GM23338 (cell line): ENCODE results near the gene TTC38. TPM values are rescaled to one million over a fixed set of nuclear protein-coding genes. Genes with fewer than 3 reads are reported as not detected.

Experiments
- ATAC-seq: fragments of 200-7000 bp; cut with Tn5 transposase; 3 replicates; pipeline ENCODE4 v1.9.1; 2020
- DNase-seq: peaks from one replicate; pipeline ENCODE4 v3.0.0-alpha.2; 2015; ENCODE audit warnings: low spot score
- H2AFZ ChIP-seq: fragments of 200-600 bp; sonication (generic); 2 replicates; pipeline ENCODE4 v1.8.0; 2016; ENCODE audit warnings: antibody characterized with exemption, mild to moderate bottlenecking, moderate library complexity
- H3F3A ChIP-seq: fragments of 200-600 bp; sonication (generic); replicated peaks from 2 replicates; pipeline ENCODE4 v1.8.0; 2017; ENCODE audit warnings: antibody characterized with exemption, mixed run types, low read depth
- H3K27ac ChIP-seq: fragments of 200-600 bp; sonication (generic); 2 replicates; pipeline ENCODE4 v1.6.1; 2016; ENCODE audit warnings: low read depth
- H3K27me3 ChIP-seq: fragments of 200-600 bp; sonication (generic); 2 replicates; pipeline ENCODE4 v1.8.0; 2016; ENCODE audit warnings: mild to moderate bottlenecking, mixed run types, moderate library complexity; ENCODE audit not compliant: insufficient read depth
- H3K36me3 ChIP-seq: fragments of 200-600 bp; sonication (generic); 2 replicates; pipeline ENCODE4 v1.8.0; 2016; ENCODE audit warnings: mild to moderate bottlenecking; ENCODE audit not compliant: insufficient read depth
- H3K4me1 ChIP-seq: fragments of 200-600 bp; sonication (generic); 2 replicates; pipeline ENCODE4 v1.8.0; 2016; ENCODE audit warnings: mild to moderate bottlenecking, moderate library complexity; ENCODE audit not compliant: insufficient read depth
- H3K4me2 ChIP-seq: fragments of 200-600 bp; sonication (generic); 2 replicates; pipeline ENCODE4 v1.7.1; 2017; ENCODE audit warnings: mixed run types
- H3K4me3 ChIP-seq: fragments of 200-600 bp; sonication (generic); 2 replicates; pipeline ENCODE4 v1.6.1; 2016; ENCODE audit warnings: mixed run types
- H3K79me2 ChIP-seq: fragments of 200-600 bp; sonication (generic); replicated peaks from 2 replicates; pipeline ENCODE4 v1.8.0; 2017; ENCODE audit warnings: mild to moderate bottlenecking; ENCODE audit not compliant: insufficient read depth
- H3K9me2 ChIP-seq: fragments of 200-600 bp; sonication (generic); 2 replicates; pipeline ENCODE4 v1.8.0; 2017; ENCODE audit not compliant: insufficient read depth
- H4K20me1 ChIP-seq: fragments of 200-600 bp; sonication (generic); replicated peaks from 2 replicates; pipeline ENCODE4 v1.8.0; 2017; ENCODE audit warnings: mild to moderate bottlenecking; ENCODE audit not compliant: insufficient read depth
- H3K27ac Mint-ChIP-seq: 2 replicates; pipeline ENCODE4 v1.8.0; 2020; ENCODE audit warnings: inconsistent platforms, mild to moderate bottlenecking, moderate library complexity, mixed read lengths
- H3K27me3 Mint-ChIP-seq: 3 replicates; pipeline ENCODE4 v1.8.0; 2022; ENCODE audit warnings: low read depth, mild to moderate bottlenecking, moderate library complexity, mixed read lengths, inconsistent platforms; ENCODE audit not compliant: insufficient read depth, poor library complexity
- H3K36me3 Mint-ChIP-seq: 3 replicates; pipeline ENCODE4 v1.8.0; 2021; ENCODE audit warnings: low read depth, mild to moderate bottlenecking, inconsistent platforms, moderate library complexity, mixed read lengths
- H3K4me1 Mint-ChIP-seq: 3 replicates; pipeline ENCODE4 v1.8.0; 2020; ENCODE audit warnings: mild to moderate bottlenecking, inconsistent platforms, mixed read lengths
- H3K4me3 Mint-ChIP-seq: 3 replicates; pipeline ENCODE4 v1.8.0; 2021; ENCODE audit warnings: moderate library complexity, mild to moderate bottlenecking, inconsistent platforms, mixed read lengths
- H3K9me3 Mint-ChIP-seq: 3 replicates; pipeline ENCODE4 v1.8.0; 2020; ENCODE audit warnings: moderate library complexity, mild to moderate bottlenecking, inconsistent platforms, mixed read lengths
- CREB1 ChIP-seq: fragments of 250-450 bp; sonication (Bioruptor Pico); IDR thresholded peaks from 2 replicates; pipeline ENCODE4 v1.5.0; 2020; ENCODE audit warnings: low read depth, mild to moderate bottlenecking, moderate library complexity
- CTCF ChIP-seq, 2 experiments: fragments of 200-600 bp in 1 of 2; sonication (generic) in 1 of 2; conservative IDR thresholded peaks; 2 replicates each; pipeline versions ENCODE4 v1.5.1 to v1.6.1; 2016 to 2017; ENCODE audit warnings: antibody characterized with exemption in 2 of 2, low read depth in 2 of 2, mild to moderate bottlenecking in 2 of 2, moderate library complexity in 1 of 2
- EZH2 ChIP-seq: fragments of 200-600 bp; sonication (generic); IDR thresholded peaks from one replicate; pipeline ENCODE4 v1.8.0; 2017; ENCODE audit warnings: antibody characterized with exemption, mild to moderate bottlenecking, low read depth; ENCODE audit not compliant: unreplicated experiment
- EZH2phosphoT487 ChIP-seq: fragments of 200-600 bp; sonication (generic); IDR thresholded peaks from one replicate; pipeline ENCODE4 v1.8.1; 2018; ENCODE audit warnings: antibody characterized with exemption; ENCODE audit not compliant: unreplicated experiment
- JUNB ChIP-seq: IDR thresholded peaks from one replicate; pipeline ENCODE4 v1.6.1; 2016; ENCODE audit warnings: antibody characterized with exemption; ENCODE audit not compliant: unreplicated experiment
- NANOG ChIP-seq: IDR thresholded peaks from 2 replicates; pipeline ENCODE4 v1.6.1; 2016; ENCODE audit warnings: antibody characterized with exemption, borderline replicate concordance
- POLR2AphosphoS5 ChIP-seq: IDR thresholded peaks from 2 replicates; pipeline ENCODE4 v1.6.1; 2016; ENCODE audit warnings: antibody characterized with exemption, low read depth
- STAT1 ChIP-seq: IDR thresholded peaks from one replicate; pipeline ENCODE4 v1.6.1; 2016; ENCODE audit warnings: antibody characterized with exemption; ENCODE audit not compliant: unreplicated experiment
- ZNF114 ChIP-seq: fragments of 250-450 bp; sonication (Bioruptor Pico); IDR thresholded peaks from 2 replicates; pipeline ENCODE4 v1.5.0; 2020; ENCODE audit warnings: mild to moderate bottlenecking, moderate library complexity
- ZNF331 ChIP-seq: fragments of 250-450 bp; sonication (Bioruptor Pico); IDR thresholded peaks from 2 replicates; pipeline ENCODE4 v1.5.0; 2020; ENCODE audit warnings: low read depth, mild to moderate bottlenecking, moderate library complexity
- polyA plus RNA-seq: library from polyadenylated mRNA; unstranded; fragments of >200 nt; fragmentation: Nextera tagmentation; extraction: Ambion mirVana; gene quantifications from 2 replicates; pipeline ENCODE4 v1.2.1, GENCODE V29; 2016
- total RNA-seq: library from RNA; depleted of rRNA; stranded (reverse); fragments of >200 nt; shearing (Covaris generic); gene quantifications from 2 replicates; pipeline ENCODE4 v1.2.3, GENCODE V29; 2014
- TF ChIP-seq, protein P1 (sequence below): IDR thresholded peaks from 2 replicates; pipeline ENCODE4 v1.6.1; 2016; ENCODE audit warnings: antibody characterized with exemption
- TF ChIP-seq, protein P2 (sequence below): IDR thresholded peaks from one replicate; pipeline ENCODE4 v1.6.1; 2018; ENCODE audit warnings: antibody characterized with exemption; ENCODE audit not compliant: unreplicated experiment
- TF ChIP-seq, protein P3 (sequence below): fragments of 250-450 bp; sonication (Bioruptor Pico); IDR thresholded peaks from 2 replicates; pipeline ENCODE4 v1.5.0; 2020; ENCODE audit warnings: mild to moderate bottlenecking, moderate library complexity

The TTC38 gene
- total and polyA plus RNA-seq, 2 experiments from 2014 or later: 11.8 to 46.6 TPM

- Histone ChIP-seq H3K9me2 (no peaks in the 10 kb centered on the region; the same call in 1 of the 2 replicates), H3K36me3 (no peaks in the 10 kb centered on the region), H3K27me3 (peaks cover 64% of the 10 kb centered on the region), H3K4me2 (peak overlapping the region; percentile 60; the same call in 1 of the 2 replicates), H4K20me1 (no peaks in the 10 kb centered on the region), H3K4me3 (peak overlapping the region; percentile 49), H3K4me1 (no peaks in the 10 kb centered on the region), H2AFZ (no peak overlapping the region), H3K27ac (no peak overlapping the region), H3F3A (0 out of 2 replicates have a peak, but pooled peaks cover 3% of the 10 kb centered on the region), H3K79me2 (no peaks in the 10 kb centered on the region)
- Mint-ChIP-seq H3K4me1 (peaks cover 4% of the 10 kb centered on the region; the same call in 2 of the 3 replicates), H3K4me3 (peak overlapping the region; percentile 56), H3K9me3 (peaks cover 60% of the 10 kb centered on the region), H3K27me3 (peaks cover 51% of the 10 kb centered on the region), H3K36me3 (peaks cover 34% of the 10 kb centered on the region), H3K27ac (no peak overlapping the region)
- TF ChIP-seq POLR2AphosphoS5: peak; percentile 35; the same call in 1 of the 2 replicates
- peak; percentile 45 to 81 for TF ChIP-seq CTCF (conservative IDR thresholded peaks at IDR 0.05; ENCODE audit: low read depth in 2 of 2)
- TF ChIP-seq, protein P1, sequence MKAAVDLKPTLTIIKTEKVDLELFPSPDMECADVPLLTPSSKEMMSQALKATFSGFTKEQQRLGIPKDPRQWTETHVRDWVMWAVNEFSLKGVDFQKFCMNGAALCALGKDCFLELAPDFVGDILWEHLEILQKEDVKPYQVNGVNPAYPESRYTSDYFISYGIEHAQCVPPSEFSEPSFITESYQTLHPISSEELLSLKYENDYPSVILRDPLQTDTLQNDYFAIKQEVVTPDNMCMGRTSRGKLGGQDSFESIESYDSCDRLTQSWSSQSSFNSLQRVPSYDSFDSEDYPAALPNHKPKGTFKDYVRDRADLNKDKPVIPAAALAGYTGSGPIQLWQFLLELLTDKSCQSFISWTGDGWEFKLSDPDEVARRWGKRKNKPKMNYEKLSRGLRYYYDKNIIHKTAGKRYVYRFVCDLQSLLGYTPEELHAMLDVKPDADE: no peak
- no peak for TF ChIP-seq STAT1
- TF ChIP-seq NANOG: no peak
- no peak for TF ChIP-seq ZNF331 (CRISPR knock-in tag)
- no peak for TF ChIP-seq JUNB
- no peak for TF ChIP-seq ZNF114
- no peak for TF ChIP-seq EZH2phosphoT487
- peak; percentile 81 for TF ChIP-seq CREB1 (CRISPR knock-in tag)
- TF ChIP-seq, protein P2, sequence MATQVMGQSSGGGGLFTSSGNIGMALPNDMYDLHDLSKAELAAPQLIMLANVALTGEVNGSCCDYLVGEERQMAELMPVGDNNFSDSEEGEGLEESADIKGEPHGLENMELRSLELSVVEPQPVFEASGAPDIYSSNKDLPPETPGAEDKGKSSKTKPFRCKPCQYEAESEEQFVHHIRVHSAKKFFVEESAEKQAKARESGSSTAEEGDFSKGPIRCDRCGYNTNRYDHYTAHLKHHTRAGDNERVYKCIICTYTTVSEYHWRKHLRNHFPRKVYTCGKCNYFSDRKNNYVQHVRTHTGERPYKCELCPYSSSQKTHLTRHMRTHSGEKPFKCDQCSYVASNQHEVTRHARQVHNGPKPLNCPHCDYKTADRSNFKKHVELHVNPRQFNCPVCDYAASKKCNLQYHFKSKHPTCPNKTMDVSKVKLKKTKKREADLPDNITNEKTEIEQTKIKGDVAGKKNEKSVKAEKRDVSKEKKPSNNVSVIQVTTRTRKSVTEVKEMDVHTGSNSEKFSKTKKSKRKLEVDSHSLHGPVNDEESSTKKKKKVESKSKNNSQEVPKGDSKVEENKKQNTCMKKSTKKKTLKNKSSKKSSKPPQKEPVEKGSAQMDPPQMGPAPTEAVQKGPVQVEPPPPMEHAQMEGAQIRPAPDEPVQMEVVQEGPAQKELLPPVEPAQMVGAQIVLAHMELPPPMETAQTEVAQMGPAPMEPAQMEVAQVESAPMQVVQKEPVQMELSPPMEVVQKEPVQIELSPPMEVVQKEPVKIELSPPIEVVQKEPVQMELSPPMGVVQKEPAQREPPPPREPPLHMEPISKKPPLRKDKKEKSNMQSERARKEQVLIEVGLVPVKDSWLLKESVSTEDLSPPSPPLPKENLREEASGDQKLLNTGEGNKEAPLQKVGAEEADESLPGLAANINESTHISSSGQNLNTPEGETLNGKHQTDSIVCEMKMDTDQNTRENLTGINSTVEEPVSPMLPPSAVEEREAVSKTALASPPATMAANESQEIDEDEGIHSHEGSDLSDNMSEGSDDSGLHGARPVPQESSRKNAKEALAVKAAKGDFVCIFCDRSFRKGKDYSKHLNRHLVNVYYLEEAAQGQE: no peak
- TF ChIP-seq, protein P3, sequence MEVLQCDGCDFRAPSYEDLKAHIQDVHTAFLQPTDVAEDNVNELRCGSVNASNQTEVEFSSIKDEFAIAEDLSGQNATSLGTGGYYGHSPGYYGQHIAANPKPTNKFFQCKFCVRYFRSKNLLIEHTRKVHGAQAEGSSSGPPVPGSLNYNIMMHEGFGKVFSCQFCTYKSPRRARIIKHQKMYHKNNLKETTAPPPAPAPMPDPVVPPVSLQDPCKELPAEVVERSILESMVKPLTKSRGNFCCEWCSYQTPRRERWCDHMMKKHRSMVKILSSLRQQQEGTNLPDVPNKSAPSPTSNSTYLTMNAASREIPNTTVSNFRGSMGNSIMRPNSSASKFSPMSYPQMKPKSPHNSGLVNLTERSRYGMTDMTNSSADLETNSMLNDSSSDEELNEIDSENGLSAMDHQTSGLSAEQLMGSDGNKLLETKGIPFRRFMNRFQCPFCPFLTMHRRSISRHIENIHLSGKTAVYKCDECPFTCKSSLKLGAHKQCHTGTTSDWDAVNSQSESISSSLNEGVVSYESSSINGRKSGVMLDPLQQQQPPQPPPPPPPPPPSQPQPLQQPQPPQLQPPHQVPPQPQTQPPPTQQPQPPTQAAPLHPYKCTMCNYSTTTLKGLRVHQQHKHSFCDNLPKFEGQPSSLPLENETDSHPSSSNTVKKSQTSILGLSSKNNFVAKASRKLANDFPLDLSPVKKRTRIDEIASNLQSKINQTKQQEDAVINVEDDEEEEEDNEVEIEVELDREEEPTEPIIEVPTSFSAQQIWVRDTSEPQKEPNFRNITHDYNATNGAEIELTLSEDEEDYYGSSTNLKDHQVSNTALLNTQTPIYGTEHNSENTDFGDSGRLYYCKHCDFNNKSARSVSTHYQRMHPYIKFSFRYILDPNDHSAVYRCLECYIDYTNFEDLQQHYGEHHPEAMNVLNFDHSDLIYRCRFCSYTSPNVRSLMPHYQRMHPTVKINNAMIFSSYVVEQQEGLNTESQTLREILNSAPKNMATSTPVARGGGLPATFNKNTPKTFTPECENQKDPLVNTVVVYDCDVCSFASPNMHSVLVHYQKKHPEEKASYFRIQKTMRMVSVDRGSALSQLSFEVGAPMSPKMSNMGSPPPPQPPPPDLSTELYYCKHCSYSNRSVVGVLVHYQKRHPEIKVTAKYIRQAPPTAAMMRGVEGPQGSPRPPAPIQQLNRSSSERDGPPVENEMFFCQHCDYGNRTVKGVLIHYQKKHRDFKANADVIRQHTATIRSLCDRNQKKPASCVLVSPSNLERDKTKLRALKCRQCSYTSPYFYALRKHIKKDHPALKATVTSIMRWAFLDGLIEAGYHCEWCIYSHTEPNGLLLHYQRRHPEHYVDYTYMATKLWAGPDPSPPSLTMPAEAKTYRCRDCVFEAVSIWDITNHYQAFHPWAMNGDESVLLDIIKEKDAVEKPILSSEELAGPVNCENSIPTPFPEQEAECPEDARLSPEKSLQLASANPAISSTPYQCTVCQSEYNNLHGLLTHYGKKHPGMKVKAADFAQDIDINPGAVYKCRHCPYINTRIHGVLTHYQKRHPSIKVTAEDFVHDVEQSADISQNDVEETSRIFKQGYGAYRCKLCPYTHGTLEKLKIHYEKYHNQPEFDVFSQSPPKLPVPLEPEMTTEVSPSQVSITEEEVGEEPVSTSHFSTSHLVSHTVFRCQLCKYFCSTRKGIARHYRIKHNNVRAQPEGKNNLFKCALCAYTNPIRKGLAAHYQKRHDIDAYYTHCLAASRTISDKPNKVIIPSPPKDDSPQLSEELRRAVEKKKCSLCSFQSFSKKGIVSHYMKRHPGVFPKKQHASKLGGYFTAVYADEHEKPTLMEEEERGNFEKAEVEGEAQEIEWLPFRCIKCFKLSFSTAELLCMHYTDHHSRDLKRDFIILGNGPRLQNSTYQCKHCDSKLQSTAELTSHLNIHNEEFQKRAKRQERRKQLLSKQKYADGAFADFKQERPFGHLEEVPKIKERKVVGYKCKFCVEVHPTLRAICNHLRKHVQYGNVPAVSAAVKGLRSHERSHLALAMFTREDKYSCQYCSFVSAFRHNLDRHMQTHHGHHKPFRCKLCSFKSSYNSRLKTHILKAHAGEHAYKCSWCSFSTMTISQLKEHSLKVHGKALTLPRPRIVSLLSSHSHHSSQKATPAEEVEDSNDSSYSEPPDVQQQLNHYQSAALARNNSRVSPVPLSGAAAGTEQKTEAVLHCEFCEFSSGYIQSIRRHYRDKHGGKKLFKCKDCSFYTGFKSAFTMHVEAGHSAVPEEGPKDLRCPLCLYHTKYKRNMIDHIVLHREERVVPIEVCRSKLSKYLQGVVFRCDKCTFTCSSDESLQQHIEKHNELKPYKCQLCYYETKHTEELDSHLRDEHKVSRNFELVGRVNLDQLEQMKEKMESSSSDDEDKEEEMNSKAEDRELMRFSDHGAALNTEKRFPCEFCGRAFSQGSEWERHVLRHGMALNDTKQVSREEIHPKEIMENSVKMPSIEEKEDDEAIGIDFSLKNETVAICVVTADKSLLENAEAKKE (CRISPR knock-in tag): no peak
- TF ChIP-seq EZH2: no peak
- peak; percentile 91 for DNase-seq
- peak; percentile 80 for ATAC-seq
Observed at GRCh38 chr22:46262449-46263215, 5.2 kb upstream of the TTC38 start.
